ENCODE data around the gene SH3D19.

GRCh38 chr4:151284534-151285245 is 40.7 kb downstream of the SH3D19 start:
- TF ChIP-seq CTCF (IDR thresholded peaks at IDR 0.05) (no peak), POLR2A (IDR thresholded peaks at IDR 0.05) (no peak)

Measured in uterus (tissue), 2 donors.